GM12874 (cell line): ENCODE measurements around the gene SHISA6.

Source experiments
- CTCF ChIP-seq: IDR thresholded peaks from 2 replicates; pipeline ENCODE4 v1.5.1; 2011; ENCODE audit warnings: low read depth, mild to moderate bottlenecking, control low read depth, low read length, moderate library complexity; ENCODE audit not compliant: insufficient read depth

Gene SHISA6

GRCh38 chr17:11582217-11582616, 341.2 kb downstream of the SHISA6 start:
- no peak for TF ChIP-seq CTCF

- no peak for TF ChIP-seq CTCF
These were observed 342.4 kb downstream of the SHISA6 start for GRCh38 chr17:11583306-11583992.

- TF ChIP-seq CTCF, result no peak
These were observed 348.7 kb downstream of the SHISA6 start for GRCh38 chr17:11589716-11590115.

GRCh38 chr17:11598274-11599221, 357.5 kb downstream of the SHISA6 start, which contains the start of gene DNAH9:
Gene DNAH9 (plus strand): TSS chr17:11598470. CDS start chr17:11598499, 29 bp downstream.
- no peak for TF ChIP-seq CTCF

- no peak for TF ChIP-seq CTCF
These were observed 360.6 kb downstream of the SHISA6 start for GRCh38 chr17:11601661-11602060.

GRCh38 chr17:11608396-11608795, 367.4 kb downstream of the SHISA6 start:
- no peak for TF ChIP-seq CTCF

GRCh38 chr17:11610999-11611566, 370.1 kb downstream of the SHISA6 start:
- TF ChIP-seq CTCF, result no peak
